CD4-positive, alpha-beta T cell treated with Interleukin-17A for 4 hours (primary cell): ENCODE measurements around the gene MOCOS.
A peak's percentile ranks its signal among the peaks of the same experiment; 100 is the strongest.
"Not testable (repeated sequence)": the region's sequence is repeated elsewhere in the genome, so short reads cannot be mapped to it uniquely, and the experiment has no call there.

ENCODE experiments used
- DNase-seq: peaks from one replicate; pipeline ENCODE4 v3.0.0-alpha.2; 2020; ENCODE audit warnings: mixed read lengths

The MOCOS gene

GRCh38 chr18:36187193-36187825, at the start of gene MOCOS:
Gene MOCOS (plus strand): TSS chr18:36187497. CDS start chr18:36187540, 43 bp downstream.
- peak; percentile 62 for DNase-seq

- DNase-seq, result no peak
These were observed 48.1 kb upstream of the MOCOS start for GRCh38 chr18:36139245-36139644.

- DNase-seq, result no peak
These were observed 45.7 kb upstream of the MOCOS start for GRCh38 chr18:36141576-36141975.

GRCh38 chr18:36142751-36143150, 44.5 kb upstream of the MOCOS start:
- no peak for DNase-seq

GRCh38 chr18:36143391-36143790, 43.9 kb upstream of the MOCOS start:
- DNase-seq, result no peak

GRCh38 chr18:36149514-36150289, 37.6 kb upstream of the MOCOS start:
- DNase-seq, result no peak

- no peak for DNase-seq
These were observed 34.5 kb upstream of the MOCOS start for GRCh38 chr18:36152781-36153180.

- no peak for DNase-seq
These were observed 34.1 kb upstream of the MOCOS start for GRCh38 chr18:36153203-36153602.

GRCh38 chr18:36153771-36154170, 33.5 kb upstream of the MOCOS start:
- no peak for DNase-seq

GRCh38 chr18:36155851-36156757, 31.2 kb upstream of the MOCOS start:
- DNase-seq, result no peak

GRCh38 chr18:36157441-36157840, 29.9 kb upstream of the MOCOS start:
- DNase-seq, result no peak

GRCh38 chr18:36158266-36158867, 28.9 kb upstream of the MOCOS start:
- DNase-seq, result no peak

GRCh38 chr18:36160959-36161371, 26.3 kb upstream of the MOCOS start:
- no peak for DNase-seq

- DNase-seq, result no peak
These were observed 24.3 kb upstream of the MOCOS start for GRCh38 chr18:36162981-36163380.

GRCh38 chr18:36167692-36168218, 19.5 kb upstream of the MOCOS start:
- no peak for DNase-seq

- DNase-seq, result not testable (repeated sequence)
These were observed 19.0 kb upstream of the MOCOS start for GRCh38 chr18:36168296-36168695.

GRCh38 chr18:36169938-36170337, 17.4 kb upstream of the MOCOS start:
- DNase-seq, result no peak

GRCh38 chr18:36175481-36175880, 11.8 kb upstream of the MOCOS start:
- DNase-seq, result no peak

GRCh38 chr18:36176177-36176584, 11.1 kb upstream of the MOCOS start:
- no peak for DNase-seq

GRCh38 chr18:36176711-36177110, 10.6 kb upstream of the MOCOS start:
- DNase-seq, result no peak

- no peak for DNase-seq
These were observed 9.4 kb upstream of the MOCOS start for GRCh38 chr18:36177913-36178312.

- DNase-seq, result peak; percentile 13
These were observed 7.5 kb upstream of the MOCOS start for GRCh38 chr18:36179562-36180355.
